Thyroid gland (tissue), 4 donors: Measurements from ENCODE around the gene TOM1L1.

Experiments used
- POLR2A ChIP-seq, 2 donors: fragments of 450-650 bp; IDR thresholded peaks; one replicate each; pipeline ENCODE4 v1.6.1; 2017; ENCODE audit warnings: antibody characterized with exemption in 2 of 2, mild to moderate bottlenecking in 2 of 2, moderate library complexity in 1 of 2
- TF ChIP-seq, protein P1 (sequence below), 6 experiments: fragments of 200-600 bp in 3 of 6; fragments of 450-650 bp in 3 of 6; sonication (generic) in 3 of 6; IDR thresholded peaks; one replicate each; pipeline ENCODE4 v1.5.1; 2016 to 2019; ENCODE audit warnings: antibody characterized with exemption in 6 of 6, mild to moderate bottlenecking in 2 of 6, inconsistent platforms in 1 of 6, moderate library complexity in 1 of 6

DNA sequence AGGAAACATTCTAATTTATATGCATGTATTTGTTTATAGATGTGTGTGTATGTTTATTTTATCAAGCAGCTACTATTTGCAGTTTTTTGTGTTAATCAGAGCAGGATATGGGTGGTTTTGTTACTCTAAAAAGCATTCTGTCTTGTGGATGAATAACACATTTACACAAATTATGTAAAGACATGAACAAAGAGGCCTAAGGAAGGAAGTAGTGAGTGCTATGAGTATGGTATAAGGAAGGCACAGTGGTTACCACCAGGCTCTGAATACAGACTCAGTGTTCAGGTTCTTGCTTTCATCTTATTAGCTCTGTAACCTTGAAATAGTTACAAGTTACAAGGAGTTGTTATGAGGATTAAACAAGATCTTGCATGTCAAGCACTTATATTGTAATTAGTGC is 101.8 kb downstream of the TOM1L1 start:
- TF ChIP-seq, protein P1, sequence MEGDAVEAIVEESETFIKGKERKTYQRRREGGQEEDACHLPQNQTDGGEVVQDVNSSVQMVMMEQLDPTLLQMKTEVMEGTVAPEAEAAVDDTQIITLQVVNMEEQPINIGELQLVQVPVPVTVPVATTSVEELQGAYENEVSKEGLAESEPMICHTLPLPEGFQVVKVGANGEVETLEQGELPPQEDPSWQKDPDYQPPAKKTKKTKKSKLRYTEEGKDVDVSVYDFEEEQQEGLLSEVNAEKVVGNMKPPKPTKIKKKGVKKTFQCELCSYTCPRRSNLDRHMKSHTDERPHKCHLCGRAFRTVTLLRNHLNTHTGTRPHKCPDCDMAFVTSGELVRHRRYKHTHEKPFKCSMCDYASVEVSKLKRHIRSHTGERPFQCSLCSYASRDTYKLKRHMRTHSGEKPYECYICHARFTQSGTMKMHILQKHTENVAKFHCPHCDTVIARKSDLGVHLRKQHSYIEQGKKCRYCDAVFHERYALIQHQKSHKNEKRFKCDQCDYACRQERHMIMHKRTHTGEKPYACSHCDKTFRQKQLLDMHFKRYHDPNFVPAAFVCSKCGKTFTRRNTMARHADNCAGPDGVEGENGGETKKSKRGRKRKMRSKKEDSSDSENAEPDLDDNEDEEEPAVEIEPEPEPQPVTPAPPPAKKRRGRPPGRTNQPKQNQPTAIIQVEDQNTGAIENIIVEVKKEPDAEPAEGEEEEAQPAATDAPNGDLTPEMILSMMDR (IDR thresholded peaks at IDR 0.05) = no peak
- TF ChIP-seq POLR2A (IDR thresholded peaks at IDR 0.05) = no peak
